Right ventricle myocardium inferior (tissue), 1 donor: ENCODE measurements around the gene SMCR8. TPM values are rescaled to one million over a fixed set of nuclear protein-coding genes. Genes with fewer than 3 reads are reported as not detected.
A peak's percentile ranks its signal among the peaks of the same experiment; 100 is the strongest.
"Not testable (repeated sequence)": the region's sequence is repeated elsewhere in the genome, so short reads cannot be mapped to it uniquely, and the experiment has no call there.

ENCODE experiments used
- ATAC-seq: fragments of 200-7000 bp; cut with Tn5 transposase; one replicate; pipeline ENCODE4 v1.9.1; 2020; ENCODE audit warnings: mild to moderate bottlenecking, moderate library complexity
- DNase-seq: peaks from one replicate; pipeline ENCODE4 v3.0.0; 2021; ENCODE audit errors: missing footprints
- intact Hi-C: fragments of 100-400 bp; cut with DNase I; formaldehyde crosslinking; loops from one replicate; pipeline ENCODE4 v1.11.0; 2022
- long read RNA-seq: library from polyadenylated mRNA; unstranded; transcript quantifications from one replicate; pipeline ENCODE4 v2.0.0, GENCODE V29; 2021
- total RNA-seq: library from RNA; stranded (reverse); fragmentation: NEBNext Ultra II Directional; extraction: Animal tissue kit (Norgen Biotek cat#: 25700); gene quantifications from one replicate; pipeline ENCODE4 v1.2.1, GENCODE V29; 2021
- donor health status: DM: no; HTN: yes; CAD: no; lungs with severe emphysema.

Gene SMCR8
- 11.8 TPM for total RNA-seq
- long read RNA-seq, partial matches to known transcripts = 0 of 1 reads
- long read RNA-seq, other reads (novel, unspliced or antisense) = 1 of 1 reads

DNA sequence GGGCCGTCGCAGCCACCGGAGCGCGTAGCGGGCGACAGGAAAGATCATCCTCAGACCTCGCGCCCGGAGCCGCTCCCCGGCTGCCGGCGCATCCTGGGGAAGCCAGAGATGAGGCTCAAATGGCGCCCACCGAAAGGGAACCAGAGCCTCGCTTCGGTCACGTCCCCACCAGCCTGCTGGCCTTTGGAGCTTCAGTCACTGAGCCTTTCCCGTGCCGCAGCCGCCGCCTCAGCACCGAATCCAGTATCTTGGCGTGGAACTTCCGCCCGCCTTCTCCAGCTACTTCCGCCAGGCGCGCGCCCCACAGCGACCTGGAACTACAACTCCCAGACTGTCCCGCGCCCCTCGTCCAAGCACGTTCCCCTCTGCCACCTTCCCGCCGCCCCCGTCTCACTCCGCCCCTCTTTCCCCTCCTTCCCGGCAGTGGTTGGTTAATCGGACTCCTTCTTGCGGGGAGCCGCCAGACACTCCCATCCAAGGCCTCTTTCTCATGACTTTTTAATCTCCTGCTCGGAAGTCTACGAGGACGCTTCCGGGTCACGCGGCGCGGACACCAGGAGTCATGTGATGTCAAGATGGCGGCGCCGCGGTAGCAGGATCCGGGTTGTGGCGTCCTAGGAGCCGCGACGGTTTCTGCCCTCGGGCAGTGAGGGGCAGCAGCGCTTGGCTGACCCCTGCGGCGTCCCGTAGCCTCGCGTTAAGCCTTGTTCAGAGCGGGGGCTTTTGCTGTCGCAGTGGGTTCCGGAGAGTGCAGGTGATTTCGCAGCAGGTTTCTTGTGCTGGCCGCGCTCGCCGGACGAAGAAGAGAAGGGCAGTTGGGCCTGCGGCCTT is at the start of gene SMCR8, which contains the start of gene TOP3A:
Gene SMCR8, plus strand, starts transcription at position 563 of the 831 bp plus-strand sequence. CDS start 497 bp downstream, outside the sequence.
Gene TOP3A, minus strand, starts transcription at position 264 of the 831 bp plus-strand sequence. Its CDS starts 216 bp downstream, at position 48.
- ATAC-seq (peak; percentile 98), DNase-seq (peak; percentile 99)
- intact Hi-C loops = loop anchor here (2.0 to 5.0 kb wide), 2 partner anchors 54 to 93 kb away; partner anchors contain the start of gene MIEF2

- DNase-seq (no peak), ATAC-seq (no peak)
- intact Hi-C loops = no loop called here
Measured at GRCh38 chr17:18267366-18267765, 47.7 kb upstream of the SMCR8 start.

DNA sequence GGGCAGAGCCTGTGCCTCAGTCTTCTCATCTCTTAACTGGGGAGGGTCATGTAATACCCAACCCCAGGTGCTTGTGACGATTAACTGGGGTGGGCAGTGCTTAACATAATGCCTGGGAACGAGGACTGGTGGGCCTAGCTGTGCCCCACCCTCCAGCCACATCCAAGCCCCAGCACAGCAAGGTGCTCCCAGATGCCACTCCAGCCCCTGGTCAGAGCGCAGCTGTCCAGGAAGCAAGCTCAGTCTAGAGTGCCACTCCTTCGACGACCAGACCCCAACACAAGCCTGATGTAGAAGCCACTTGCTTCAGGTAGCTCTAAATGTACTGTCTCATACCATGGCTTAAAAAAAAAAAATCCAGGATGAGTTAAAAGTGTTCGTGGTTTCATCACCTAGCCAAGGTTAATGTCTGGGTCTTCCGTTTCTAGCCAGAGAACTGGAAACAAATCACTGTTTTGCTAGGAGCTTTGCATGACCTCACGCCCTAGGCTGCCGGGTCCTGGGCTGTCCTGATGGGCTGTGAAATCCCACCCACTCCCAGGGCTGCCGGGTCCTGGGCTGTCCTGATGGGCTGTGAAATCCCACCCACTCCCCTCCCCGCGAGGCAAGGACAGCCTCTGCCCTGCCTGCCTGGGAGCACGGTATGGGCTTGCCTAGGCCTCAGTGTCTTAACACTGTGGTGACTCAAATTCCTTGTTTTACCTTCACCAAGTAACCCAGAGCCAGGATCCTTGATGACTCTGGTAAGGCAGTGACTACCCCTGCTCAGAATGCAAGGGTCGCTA is 47.0 kb upstream of the SMCR8 start:
- ATAC-seq (no peak), DNase-seq (no peak)
- intact Hi-C loops = no loop called here

- DNase-seq = no peak
- intact Hi-C loops = no loop called here
- ATAC-seq = no peak
Measured at GRCh38 chr17:18270046-18270931, 44.8 kb upstream of the SMCR8 start.

GRCh38 chr17:18277076-18277475 is 38.0 kb upstream of the SMCR8 start:
- intact Hi-C loops = no loop called here
- no peak for DNase-seq
- no peak for ATAC-seq

DNA sequence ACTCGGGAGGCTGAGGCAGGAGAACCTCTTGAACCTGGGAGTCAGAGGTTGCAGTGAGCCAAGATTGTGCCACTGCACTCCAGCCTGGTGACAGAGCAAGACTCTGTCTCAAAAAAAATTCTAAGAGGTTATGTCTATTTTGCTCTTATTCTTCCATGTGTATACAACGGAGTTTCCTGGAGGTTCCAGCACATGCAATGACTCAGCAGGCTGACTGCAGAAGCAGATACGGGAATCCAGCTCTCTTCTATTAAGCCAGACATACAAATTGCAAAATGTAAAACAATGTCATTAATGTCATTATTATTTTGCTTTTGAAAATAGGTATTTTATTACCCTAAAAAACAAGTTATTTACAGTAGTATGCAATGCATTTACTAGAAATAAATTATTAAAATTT is 36.2 kb upstream of the SMCR8 start:
- intact Hi-C loops = no loop called here
- DNase-seq = no peak
- ATAC-seq = no peak

DNA sequence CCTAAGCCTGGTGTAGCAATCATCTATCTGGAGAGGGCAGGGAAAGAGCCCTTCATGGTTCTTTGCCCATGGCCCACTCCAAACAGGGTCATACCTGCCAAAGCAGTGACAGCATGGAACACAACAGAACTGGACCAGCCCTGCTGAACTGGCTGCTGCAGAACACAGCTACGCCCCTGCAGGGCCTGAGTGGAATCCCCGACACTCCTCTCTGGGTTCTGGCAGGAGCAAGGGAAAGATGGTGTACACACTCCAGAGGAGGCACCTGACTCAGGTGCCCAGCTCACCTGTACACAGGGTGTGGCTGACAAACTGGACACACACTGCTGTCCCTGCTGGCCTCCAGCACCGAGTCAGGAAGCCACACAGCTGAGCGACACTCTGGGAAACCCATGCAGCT is 34.8 kb upstream of the SMCR8 start:
- intact Hi-C loops = no loop called here
- ATAC-seq (peak; percentile 24), DNase-seq (no peak)

DNA sequence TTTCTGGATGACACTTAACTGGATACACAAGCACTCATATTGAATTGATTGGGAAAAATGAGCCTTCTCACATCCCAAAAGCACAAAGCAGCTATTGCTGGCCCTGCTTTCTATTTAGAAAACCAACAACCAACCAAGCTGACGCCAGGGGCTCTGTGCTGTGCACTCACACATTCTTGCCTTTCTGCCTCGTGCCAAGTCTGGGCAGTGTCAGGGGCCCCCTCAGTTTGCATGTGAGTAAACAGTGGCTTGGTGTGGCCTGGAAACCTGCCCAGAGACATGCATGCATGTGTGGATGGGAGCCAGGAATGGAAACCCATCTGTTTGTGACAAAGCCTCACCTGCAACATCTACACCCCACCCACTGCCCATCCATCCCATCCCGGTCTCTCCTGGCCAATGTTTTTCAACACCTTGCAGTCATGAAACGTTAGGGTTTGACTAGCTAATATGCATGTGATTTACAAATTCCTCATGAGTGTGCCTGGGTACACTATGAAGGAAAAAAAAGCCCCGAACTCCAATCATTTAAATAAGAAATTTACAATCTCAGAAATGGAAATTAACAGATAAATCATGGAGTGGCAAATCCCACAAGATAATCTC is 34.2 kb upstream of the SMCR8 start:
- DNase-seq (no peak), ATAC-seq (no peak)
- intact Hi-C loops = no loop called here

DNA sequence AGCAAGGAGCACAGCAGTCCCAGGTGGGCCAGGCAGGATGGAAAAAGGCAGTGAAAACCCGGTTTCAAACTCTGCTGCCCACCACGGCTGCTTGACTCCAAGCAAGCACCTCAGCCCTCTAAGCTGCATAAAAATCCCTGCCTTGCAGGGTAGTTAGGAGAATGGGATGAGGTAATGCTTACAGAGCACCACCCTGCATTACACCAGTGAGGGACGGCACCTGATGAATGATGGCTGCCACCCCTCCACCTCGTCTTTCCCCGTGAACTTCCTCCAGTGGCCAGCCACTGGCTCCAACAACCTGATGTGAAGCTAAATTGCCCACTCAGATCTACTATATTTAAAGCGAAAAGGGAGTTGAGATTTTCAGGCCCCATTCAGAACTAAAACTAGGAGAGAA is 33.3 kb upstream of the SMCR8 start:
- no peak for ATAC-seq
- no peak for DNase-seq
- intact Hi-C loops = no loop called here

DNA sequence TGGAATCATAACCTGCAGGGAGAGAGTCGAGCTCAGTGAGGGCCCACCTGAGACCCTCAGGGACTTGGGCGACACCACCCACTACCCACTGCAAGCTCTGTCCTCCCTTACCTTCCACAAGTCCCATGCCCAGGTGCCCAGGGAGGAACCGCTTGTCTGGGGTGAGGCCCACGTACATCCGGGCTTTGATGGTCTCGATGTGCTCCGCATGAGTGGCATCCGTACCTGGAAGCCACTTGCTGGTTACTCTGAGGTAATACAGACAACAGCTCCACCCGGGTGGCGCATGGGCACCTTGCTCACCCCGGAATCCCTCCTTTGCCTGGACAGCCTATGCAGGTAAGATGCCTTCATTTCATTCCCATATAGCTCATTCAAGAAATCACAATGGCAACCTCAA is 29.8 kb upstream of the SMCR8 start:
- ATAC-seq (no peak), DNase-seq (no peak)
- intact Hi-C loops = no loop called here

- ATAC-seq (no peak), DNase-seq (no peak)
- intact Hi-C loops = no loop called here
Measured at GRCh38 chr17:18291718-18292540, 23.2 kb upstream of the SMCR8 start.

GRCh38 chr17:18298061-18298460 is 17.0 kb upstream of the SMCR8 start:
- ATAC-seq, intact Hi-C loops: not testable (repeated sequence)

GRCh38 chr17:18300725-18301480 is 14.2 kb upstream of the SMCR8 start:
- no peak for DNase-seq
- intact Hi-C loops = no loop called here
- peak; percentile 31 for ATAC-seq

More at GRCh38 chr17:18298061-18298460, 17.0 kb upstream of the SMCR8 start:
- not testable (repeated sequence) for DNase-seq

- intact Hi-C loops, ATAC-seq, DNase-seq: not testable (repeated sequence)
Measured at GRCh38 chr17:18303206-18303605, 11.9 kb upstream of the SMCR8 start.

DNA sequence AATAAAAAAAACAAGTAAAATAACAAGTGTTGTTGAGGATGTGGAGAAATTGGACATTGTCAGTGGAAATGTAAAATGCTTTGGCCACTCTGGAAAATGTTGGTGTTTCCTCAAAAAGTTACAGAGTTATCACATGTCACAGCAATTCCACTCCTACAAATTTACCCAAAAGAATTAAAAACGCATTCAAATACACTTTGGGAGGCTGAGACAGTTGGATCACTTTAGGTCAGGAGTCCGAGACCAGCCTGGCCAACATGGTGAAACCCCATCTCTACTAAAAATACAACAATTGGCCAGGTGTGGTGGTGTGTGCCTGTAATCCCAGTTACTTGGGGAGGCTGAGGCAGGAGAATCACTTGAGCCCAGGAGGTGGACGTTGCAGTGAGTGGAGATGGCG is 5.9 kb upstream of the SMCR8 start:
- ATAC-seq = no peak
- no peak for DNase-seq
- intact Hi-C loops = no loop called here

GRCh38 chr17:18314059-18314730 is 898 bp upstream of the SMCR8 start:
- ATAC-seq (peak; percentile 1), DNase-seq (no peak)
- intact Hi-C loops = loop anchor here (2.0 kb wide), 1 partner anchor 53 kb away; the partner anchor contains the start of gene MIEF2
